Hippocampal formation (tissue), 2 donors: Measurements from ENCODE around the gene ZFYVE28.

Experiments
- DNase-seq, 2 donors: peaks; one replicate each; lab custom pipeline; 2025; lab: John Stamatoyannopoulos, UW

ZFYVE28 gene

GRCh38 chr4:2352729-2353221 is 65.7 kb downstream of the ZFYVE28 start:
- no peak for DNase-seq

- no peak for DNase-seq
These were observed 66.3 kb downstream of the ZFYVE28 start for GRCh38 chr4:2352171-2352570.

DNA sequence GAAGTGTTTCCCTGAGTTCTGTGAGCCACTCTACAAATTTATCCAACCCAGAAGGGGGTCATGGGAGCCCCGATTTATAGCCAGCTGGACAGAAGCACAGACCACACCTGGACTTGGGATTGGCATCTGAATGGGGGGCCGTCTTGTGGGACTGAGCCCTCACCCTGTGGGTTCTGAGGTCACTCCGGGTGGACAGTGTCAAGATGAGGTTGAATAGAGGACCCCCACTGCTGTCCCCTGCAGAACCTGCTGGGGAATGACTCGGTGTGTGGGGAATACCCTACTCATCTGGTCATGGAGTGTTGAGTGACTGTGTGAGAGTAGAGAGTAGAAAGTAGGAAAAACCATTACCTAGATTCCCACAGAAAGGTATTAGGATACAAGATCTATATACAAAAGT is 67.5 kb downstream of the ZFYVE28 start:
- no peak for DNase-seq

- no peak for DNase-seq
These were observed 69.7 kb downstream of the ZFYVE28 start for GRCh38 chr4:2348786-2349185.

- DNase-seq = no peak
These were observed 71.3 kb downstream of the ZFYVE28 start for GRCh38 chr4:2347190-2347589.

GRCh38 chr4:2343476-2343875 is 75.0 kb downstream of the ZFYVE28 start:
- no peak for DNase-seq

- DNase-seq = no peak
These were observed 76.4 kb downstream of the ZFYVE28 start for GRCh38 chr4:2341911-2342652.

DNA sequence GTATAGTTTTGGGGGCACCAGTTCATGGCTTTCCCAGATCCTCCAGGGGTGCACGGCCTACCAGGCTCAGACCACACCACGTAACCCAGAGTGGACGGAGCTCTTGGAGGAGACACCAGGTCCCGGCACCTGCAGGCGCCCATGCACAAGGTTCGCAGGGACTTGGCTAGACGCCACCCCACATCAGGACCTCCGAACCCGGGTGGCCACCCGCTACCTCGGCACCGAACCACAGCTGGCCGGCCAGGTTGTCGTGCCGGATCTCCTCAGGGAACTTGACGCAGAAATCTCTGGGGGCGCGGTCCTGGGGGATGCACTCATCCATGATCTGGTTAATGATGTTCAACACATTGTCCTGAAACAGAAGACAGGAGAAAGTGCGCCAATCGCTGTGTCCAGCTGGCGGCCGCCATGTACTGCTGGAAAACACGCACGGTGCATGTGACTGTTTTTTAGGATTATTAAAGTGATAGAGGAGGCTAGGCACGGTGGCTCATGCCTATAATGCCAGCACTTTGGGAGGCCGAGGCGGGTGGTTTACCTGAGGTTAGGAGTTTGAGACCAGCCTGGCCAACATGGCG is 77.1 kb downstream of the ZFYVE28 start:
- DNase-seq = no peak

- DNase-seq = no peak
These were observed 78.0 kb downstream of the ZFYVE28 start for GRCh38 chr4:2340272-2341061.

- DNase-seq = no peak
These were observed 78.8 kb downstream of the ZFYVE28 start for GRCh38 chr4:2339458-2340271.

- DNase-seq = no peak
These were observed 79.5 kb downstream of the ZFYVE28 start for GRCh38 chr4:2338754-2339457.

- no peak for DNase-seq
These were observed 80.5 kb downstream of the ZFYVE28 start for GRCh38 chr4:2337896-2338295.

DNA sequence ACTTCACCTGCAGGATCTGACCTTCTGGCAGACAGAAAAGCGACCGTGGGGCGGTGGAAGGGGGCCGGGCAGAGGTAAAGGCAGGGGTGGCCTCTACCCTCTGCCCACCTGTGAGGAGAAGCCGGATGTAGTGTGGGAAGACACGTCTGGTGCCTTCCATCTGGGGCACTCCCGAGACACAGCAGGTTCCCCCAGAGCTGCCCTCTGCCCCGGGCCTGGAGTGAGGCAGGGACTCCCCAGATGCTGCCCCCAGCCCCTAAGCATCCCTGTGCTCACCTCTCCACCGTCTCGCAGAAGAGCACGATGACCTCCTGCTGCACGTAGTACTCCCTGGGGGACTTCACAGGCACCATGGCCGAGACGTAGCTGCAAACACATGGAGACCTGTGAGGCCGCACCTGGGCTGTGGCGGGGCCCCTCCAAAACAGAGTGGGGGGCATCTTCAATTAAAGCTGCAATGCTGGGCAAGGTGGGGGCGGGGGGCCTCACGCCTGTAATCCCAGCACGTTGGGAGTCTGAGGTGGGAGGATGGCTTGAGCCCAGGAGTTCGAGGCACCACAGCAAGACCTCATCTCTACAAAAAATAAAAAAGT is 81.2 kb downstream of the ZFYVE28 start:
- DNase-seq = no peak

GRCh38 chr4:2336659-2337058 is 81.8 kb downstream of the ZFYVE28 start:
- no peak for DNase-seq

DNA sequence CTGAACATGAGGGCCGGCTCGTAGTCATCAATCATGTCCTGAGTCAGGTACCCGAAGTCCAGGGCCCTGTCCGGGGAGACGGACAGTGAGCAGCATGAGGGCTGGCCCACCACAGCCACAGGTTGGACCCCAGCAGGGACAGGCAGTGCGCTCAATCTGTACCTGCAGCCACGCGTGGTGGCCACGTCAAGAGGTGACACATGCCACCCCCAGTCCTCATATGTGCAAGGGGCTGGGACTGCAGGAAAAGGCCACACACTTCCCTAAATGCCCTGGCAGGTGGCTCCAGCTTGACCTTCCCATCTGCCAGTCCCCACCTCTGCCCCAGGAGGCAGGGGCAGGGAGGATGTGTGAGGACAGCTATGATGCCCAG is 82.7 kb downstream of the ZFYVE28 start:
- DNase-seq = no peak

DNA sequence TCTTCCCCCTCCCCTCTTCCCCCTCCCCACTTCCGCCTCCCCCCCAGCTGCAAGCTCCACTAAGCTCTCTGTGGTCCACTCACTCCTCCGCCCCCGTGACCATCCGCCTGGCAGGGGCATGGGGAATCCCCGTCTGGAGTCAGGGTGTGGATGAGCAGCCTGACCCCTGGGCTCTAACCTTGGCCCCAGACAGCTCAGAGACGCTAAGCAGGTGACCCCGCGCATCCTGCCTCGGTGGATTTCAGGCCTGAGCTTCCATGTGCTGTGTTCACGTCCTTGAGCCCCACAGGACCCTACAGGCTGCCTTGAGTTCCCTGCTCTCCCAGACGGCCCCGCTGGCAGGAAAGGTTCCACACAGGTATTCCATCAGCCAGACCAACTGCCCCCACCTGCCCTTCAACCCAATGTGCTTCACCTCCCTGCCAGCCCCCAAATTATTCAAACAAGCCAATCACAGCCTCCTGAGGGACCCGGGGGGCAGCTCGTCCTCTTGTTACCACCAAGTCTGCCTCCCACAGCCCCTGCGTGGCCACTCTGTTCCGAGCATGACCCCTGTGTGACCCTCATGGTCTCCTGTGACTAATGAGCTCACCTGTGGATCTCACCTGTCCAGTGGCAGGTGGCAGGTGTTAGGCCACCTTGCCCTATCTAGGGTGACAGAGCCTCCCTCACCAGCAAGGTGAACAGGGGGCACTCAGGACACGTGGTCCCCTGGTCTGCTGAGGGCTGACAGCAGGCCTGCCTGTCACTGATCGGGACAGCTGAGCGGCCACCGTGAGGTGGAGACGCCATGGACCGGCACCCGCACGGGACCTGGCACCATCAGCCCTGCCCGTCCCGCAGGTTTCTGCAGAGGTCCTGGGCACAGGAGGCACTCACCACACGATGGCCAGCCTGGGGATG is 83.4 kb downstream of the ZFYVE28 start:
- no peak for DNase-seq

DNA sequence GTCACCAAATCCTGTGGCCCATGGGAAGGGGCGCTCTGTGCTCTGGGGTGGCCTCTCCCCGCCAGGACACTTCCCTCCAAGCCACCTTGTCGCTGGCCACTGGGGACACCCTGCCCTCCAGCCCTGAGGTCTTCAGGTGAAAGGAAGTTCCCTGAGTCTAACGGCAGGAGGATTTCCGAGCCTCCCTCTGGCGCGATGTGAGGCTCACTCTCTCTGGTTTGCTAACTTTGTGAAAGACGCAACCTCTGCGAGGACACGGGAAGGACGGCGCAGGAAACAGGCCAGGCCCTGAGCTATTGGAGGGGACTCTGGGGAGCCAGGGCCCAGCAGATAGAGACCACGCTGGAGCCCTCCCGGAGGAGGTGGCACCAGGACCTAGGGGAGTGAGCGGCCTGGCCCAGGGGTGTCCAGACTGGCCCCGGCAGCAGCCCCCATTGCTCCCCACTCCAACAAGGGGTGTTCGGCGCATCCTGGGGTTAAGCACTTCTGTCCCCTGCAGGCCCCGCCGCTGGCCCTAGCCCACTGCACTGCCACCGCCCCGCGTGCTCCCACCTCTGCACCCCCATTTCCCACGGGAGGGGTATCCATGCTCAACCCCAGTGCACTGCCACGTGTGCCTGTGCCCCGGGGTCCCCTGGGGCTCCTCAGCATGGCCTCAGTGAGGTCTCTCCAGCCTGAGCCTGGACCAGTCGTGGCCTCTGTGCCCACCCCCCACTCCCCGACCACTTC is 84.4 kb downstream of the ZFYVE28 start:
- DNase-seq = no peak

DNA sequence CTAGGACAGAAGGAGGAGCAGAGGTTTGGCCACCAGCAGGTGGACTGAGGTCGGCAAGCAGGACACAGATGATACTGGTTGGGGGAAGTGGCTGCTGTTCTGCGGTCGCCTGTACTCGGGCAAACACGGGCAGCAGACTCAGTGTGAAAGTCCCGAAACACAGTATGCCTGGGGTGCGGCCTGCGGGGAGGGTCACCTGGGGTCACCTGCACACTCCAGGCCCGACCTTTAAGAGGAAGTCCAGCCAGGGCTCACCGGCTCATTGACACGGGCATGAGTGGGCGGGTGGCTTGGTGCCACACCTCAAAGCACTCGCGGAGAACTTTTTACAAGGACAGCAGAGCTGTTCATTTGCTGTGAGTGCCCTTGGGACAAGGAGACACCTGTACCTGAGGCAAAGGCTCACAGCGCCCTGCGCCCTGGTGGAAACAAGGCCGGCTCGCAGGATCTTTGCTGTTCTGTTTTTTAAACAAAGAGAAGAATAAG is 85.0 kb downstream of the ZFYVE28 start:
- no peak for DNase-seq

DNA sequence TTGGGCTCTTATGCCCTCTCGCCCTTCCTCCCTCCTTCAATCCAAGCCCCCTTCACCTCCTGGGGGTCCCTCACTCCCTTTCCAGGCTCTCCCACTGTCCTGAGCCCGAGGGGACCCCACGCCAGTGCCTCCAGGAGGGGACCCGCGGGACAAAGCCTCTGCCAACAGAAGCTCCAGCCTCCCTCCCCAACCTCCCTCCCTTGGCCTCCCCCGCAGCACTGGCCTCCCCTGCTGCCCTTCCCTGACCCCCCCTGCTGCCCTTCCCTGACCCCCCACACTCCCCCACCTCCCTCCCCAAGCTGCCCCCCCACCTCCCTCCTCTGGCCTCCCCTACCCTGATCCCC is 85.5 kb downstream of the ZFYVE28 start:
- no peak for DNase-seq
